Smooth muscle cell (in vitro differentiated cells): ENCODE measurements around the gene CNTNAP2. TPM values are rescaled to one million over a fixed set of nuclear protein-coding genes. Genes with fewer than 3 reads are reported as not detected.

Experiments
- DNase-seq: peaks from one replicate; lab custom pipeline; 2025; ENCODE audit not compliant: unreplicated experiment; lab: John Stamatoyannopoulos, UW
- H2AFZ ChIP-seq: fragments of 200-600 bp; sonication (generic); 2 replicates; pipeline ENCODE4 v1.6.0; 2016; ENCODE audit warnings: antibody characterized with exemption, low read depth, mild to moderate bottlenecking
- H3F3A ChIP-seq: fragments of 200-600 bp; sonication (generic); 2 replicates; pipeline ENCODE4 v1.6.0; 2017; ENCODE audit warnings: antibody characterized with exemption, low read depth
- H3K27ac ChIP-seq: fragments of 200-600 bp; sonication (generic); 2 replicates; pipeline ENCODE4 v1.5.1; 2016; ENCODE audit warnings: low read depth, mild to moderate bottlenecking
- H3K27me3 ChIP-seq: fragments of 200-600 bp; sonication (generic); 2 replicates; pipeline ENCODE4 v1.6.1; 2016; ENCODE audit warnings: low read depth, mild to moderate bottlenecking
- H3K36me3 ChIP-seq: fragments of 200-600 bp; sonication (generic); 2 replicates; pipeline ENCODE4 v1.5.1; 2016; ENCODE audit warnings: low read depth
- H3K4me1 ChIP-seq: fragments of 200-600 bp; sonication (generic); 2 replicates; pipeline ENCODE4 v1.5.1; 2016; ENCODE audit warnings: low read depth
- H3K4me2 ChIP-seq: fragments of 200-600 bp; sonication (generic); 2 replicates; pipeline ENCODE4 v1.6.0; 2016; ENCODE audit warnings: mild to moderate bottlenecking
- H3K4me3 ChIP-seq: fragments of 200-600 bp; sonication (generic); 2 replicates; pipeline ENCODE4 v1.5.1; 2016; ENCODE audit warnings: mild to moderate bottlenecking
- H3K79me2 ChIP-seq: fragments of 200-600 bp; sonication (generic); 2 replicates; pipeline ENCODE4 v1.6.0; 2016; ENCODE audit warnings: low read depth, mild to moderate bottlenecking
- H3K9ac ChIP-seq: fragments of 200-600 bp; sonication (generic); 2 replicates; pipeline ENCODE4 v1.6.0; 2016; ENCODE audit warnings: low read depth
- H3K9me3 ChIP-seq: fragments of 200-600 bp; sonication (generic); replicated peaks from 2 replicates; pipeline ENCODE4 v1.5.1; 2016; ENCODE audit warnings: low read depth
- H4K20me1 ChIP-seq: fragments of 200-600 bp; sonication (generic); 2 replicates; pipeline ENCODE4 v1.6.0; 2016; ENCODE audit warnings: low read depth
- CTCF ChIP-seq: fragments of 200-600 bp; sonication (generic); IDR thresholded peaks from 2 replicates; pipeline ENCODE4 v1.5.1; 2017; ENCODE audit warnings: borderline replicate concordance, mild to moderate bottlenecking, antibody characterized with exemption; ENCODE audit not compliant: insufficient read depth, poor library complexity, severe bottlenecking
- WGBS: methylation state at CpG from one replicate; pipeline ENCODE4 v1.1.7; 2016; ENCODE audit warnings: low lambda C conversion rate; 5-methylcytosine and 5-hydroxymethylcytosine counted together
- polyA plus RNA-seq: library from polyadenylated mRNA; unstranded; fragments of >200 nt; fragmentation: Nextera tagmentation; extraction: Ambion mirVana; gene quantifications from 2 replicates; pipeline ENCODE4 v1.2.1, GENCODE V29; 2016
- total RNA-seq: library from RNA; depleted of rRNA; stranded (reverse); fragments of >200 nt; gene quantifications from 2 replicates; pipeline ENCODE4 v1.2.3, GENCODE V29; 2014

CNTNAP2 gene
- total and polyA plus RNA-seq, 2 experiments from 2014 or later: 1.7 to 9.0 TPM

GRCh38 chr7:146076344-146076743 is 40.3 kb upstream of the CNTNAP2 start:
- WGBS: 28% methylated on average over 2 of the region's 2 CpGs
- H3K79me2 ChIP-seq: no peaks in the 10 kb centered on the region
- no peaks in the 10 kb centered on the region for H4K20me1 ChIP-seq
- H3K4me3 ChIP-seq: no peak overlapping the region
- no peaks in the 10 kb centered on the region for H3F3A ChIP-seq
- H3K9me3 ChIP-seq: no peaks in the 10 kb centered on the region
- no peaks in the 10 kb centered on the region for H3K4me1 ChIP-seq
- no peaks in the 10 kb centered on the region for H3K27me3 ChIP-seq
- TF ChIP-seq CTCF: no peak
- H3K36me3 ChIP-seq: no peaks in the 10 kb centered on the region
- no peak overlapping the region for H3K27ac ChIP-seq
- no peak for DNase-seq
- H3K4me2 ChIP-seq: no peak overlapping the region
- no peak overlapping the region for H3K9ac ChIP-seq
- no peak overlapping the region for H2AFZ ChIP-seq

- Histone ChIP-seq H3K4me2 (no peak overlapping the region), H2AFZ (no peak overlapping the region), H3K36me3 (no peaks in the 10 kb centered on the region), H3K27me3 (no peaks in the 10 kb centered on the region), H3K27ac (no peak overlapping the region), H3K79me2 (no peaks in the 10 kb centered on the region), H3K4me3 (no peak overlapping the region), H3K9ac (no peak overlapping the region), H4K20me1 (no peaks in the 10 kb centered on the region), H3F3A (no peaks in the 10 kb centered on the region), H3K9me3 (no peaks in the 10 kb centered on the region), H3K4me1 (no peaks in the 10 kb centered on the region)
- DNase-seq: no peak
- WGBS: 78% methylated on average over 6 of the region's 6 CpGs
- TF ChIP-seq CTCF: no peak
Measured at GRCh38 chr7:146084086-146084485, 32.5 kb upstream of the CNTNAP2 start.

GRCh38 chr7:146090023-146090645 is 26.5 kb upstream of the CNTNAP2 start:
- no peaks in the 10 kb centered on the region for H3K27me3 ChIP-seq
- H2AFZ ChIP-seq: no peak overlapping the region
- peak; percentile 80 for TF ChIP-seq CTCF
- no peaks in the 10 kb centered on the region for H3K9me3 ChIP-seq
- H3F3A ChIP-seq: no peaks in the 10 kb centered on the region
- no peaks in the 10 kb centered on the region for H3K36me3 ChIP-seq
- DNase-seq: no peak
- no peak overlapping the region for H3K4me2 ChIP-seq
- no peaks in the 10 kb centered on the region for H3K4me1 ChIP-seq
- no peak overlapping the region for H3K27ac ChIP-seq
- no peak overlapping the region for H3K4me3 ChIP-seq
- WGBS: 1% methylated on average over 4 of the region's 4 CpGs
- no peaks in the 10 kb centered on the region for H3K79me2 ChIP-seq
- no peak overlapping the region for H3K9ac ChIP-seq
- H4K20me1 ChIP-seq: no peaks in the 10 kb centered on the region

- Histone ChIP-seq H3K4me2 (no peak overlapping the region), H3K9ac (no peak overlapping the region), H3K79me2 (no peaks in the 10 kb centered on the region), H4K20me1 (no peaks in the 10 kb centered on the region), H3K36me3 (no peaks in the 10 kb centered on the region), H2AFZ (no peak overlapping the region), H3K4me1 (no peaks in the 10 kb centered on the region), H3K27ac (no peak overlapping the region), H3K4me3 (no peak overlapping the region), H3K27me3 (peaks cover 7% of the 10 kb centered on the region), H3K9me3 (no peaks in the 10 kb centered on the region), H3F3A (no peaks in the 10 kb centered on the region)
- no peak for TF ChIP-seq CTCF
- 71% methylated on average over 4 of the region's 4 CpGs for WGBS
- no peak for DNase-seq
Measured at GRCh38 chr7:146094356-146094755, 22.2 kb upstream of the CNTNAP2 start.
